ENCODE measurements around the gene HPD.

- no peak for TF ChIP-seq CTCF (IDR thresholded peaks at IDR 0.05)
- TF ChIP-seq POLR2A (IDR thresholded peaks at IDR 0.05), result no peak
Measured at GRCh38 chr12:121826318-121827150, 32.1 kb downstream of the HPD start.

Data from body of pancreas (tissue), 4 donors.